HG02938 (cell line): ENCODE measurements around the gene RPS19.

Experiments used
- ATAC-seq: cut with Tn5 transposase; IDR thresholded peaks from one replicate; pipeline ENCODE4 v1.9.1; 2021; ENCODE audit warnings: mild to moderate bottlenecking, moderate library complexity; ENCODE audit not compliant: unreplicated experiment

RPS19 gene

DNA sequence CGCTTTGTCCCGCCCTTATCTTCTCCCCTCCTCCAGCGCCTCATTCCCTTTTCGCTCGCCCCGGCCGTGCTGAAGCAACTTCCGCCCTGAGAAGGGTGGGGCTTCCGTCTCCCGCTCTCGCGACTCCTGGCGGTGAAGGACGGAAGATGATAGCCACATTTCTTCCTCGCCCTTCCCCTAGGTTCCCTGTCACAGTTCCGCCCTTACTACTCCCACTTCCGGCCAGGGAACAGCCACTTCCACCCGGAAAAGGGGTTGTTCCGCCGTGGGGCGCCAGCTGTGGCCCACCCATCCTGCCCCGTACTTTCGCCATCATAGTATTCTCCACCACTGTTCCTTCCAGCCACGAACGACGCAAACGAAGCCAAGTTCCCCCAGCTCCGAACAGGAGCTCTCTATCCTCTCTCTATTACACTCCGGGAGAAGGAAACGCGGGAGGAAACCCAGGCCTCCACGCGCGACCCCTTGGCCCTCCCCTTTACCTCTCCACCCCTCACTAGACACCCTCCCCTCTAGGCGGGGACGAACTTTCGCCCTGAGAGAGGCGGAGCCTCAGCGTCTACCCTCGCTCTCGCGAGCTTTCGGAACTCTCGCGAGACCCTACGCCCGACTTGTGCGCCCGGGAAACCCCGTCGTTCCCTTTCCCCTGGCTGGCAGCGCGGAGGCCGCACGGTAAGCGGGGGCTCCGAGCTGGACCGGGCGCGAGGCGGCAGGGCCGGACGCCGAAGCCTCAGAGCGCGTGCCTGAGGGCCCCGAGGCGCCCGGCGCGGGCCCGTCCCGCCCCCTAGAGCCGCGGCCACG is at the start of gene RPS19:
RPS19 (plus strand) TSS at position 638 of the 801 bp plus-strand sequence. CDS start 520 bp downstream, outside the sequence.
- ATAC-seq, result peak; percentile 79

DNA sequence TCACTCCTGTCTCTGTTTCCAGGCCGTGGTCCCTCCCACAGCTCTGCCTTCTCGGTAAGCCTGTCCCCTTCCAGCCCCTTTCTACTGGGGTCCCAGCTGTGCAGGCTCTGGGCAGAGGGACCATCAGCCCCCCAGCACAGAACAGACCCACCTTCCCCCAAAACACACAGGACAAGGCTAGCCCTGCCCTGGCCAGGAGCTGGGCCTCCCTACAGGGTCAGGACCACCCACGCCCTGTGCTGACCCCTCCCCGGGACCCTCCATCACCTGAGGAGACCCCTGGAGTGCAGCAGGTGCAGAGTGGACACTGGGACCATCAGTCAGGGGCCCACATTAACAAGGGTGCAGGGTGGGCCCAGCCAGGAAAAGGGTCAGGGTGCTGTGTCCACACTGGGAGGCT is 49.8 kb upstream of the RPS19 start:
- no peak for ATAC-seq

DNA sequence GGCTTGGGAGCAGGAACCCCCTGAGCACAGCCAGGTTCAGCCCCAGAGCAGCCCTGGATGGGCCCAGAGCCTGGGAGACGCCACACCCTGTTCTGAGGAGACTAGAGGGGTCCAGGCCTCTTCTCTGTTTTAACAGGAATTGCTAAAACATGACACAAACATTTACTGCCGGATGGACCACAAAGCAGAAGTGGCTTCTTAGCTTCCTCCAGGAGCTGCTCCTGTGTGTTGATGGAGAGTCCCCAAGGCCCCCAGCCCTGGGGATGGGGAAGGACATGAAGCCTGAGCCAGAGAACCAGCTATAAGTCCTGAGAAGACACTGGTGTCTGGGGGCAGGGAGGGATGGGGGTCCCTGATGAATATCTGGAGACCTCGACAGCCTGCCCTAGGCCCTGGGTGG is 49.0 kb upstream of the RPS19 start:
- no peak for ATAC-seq

DNA sequence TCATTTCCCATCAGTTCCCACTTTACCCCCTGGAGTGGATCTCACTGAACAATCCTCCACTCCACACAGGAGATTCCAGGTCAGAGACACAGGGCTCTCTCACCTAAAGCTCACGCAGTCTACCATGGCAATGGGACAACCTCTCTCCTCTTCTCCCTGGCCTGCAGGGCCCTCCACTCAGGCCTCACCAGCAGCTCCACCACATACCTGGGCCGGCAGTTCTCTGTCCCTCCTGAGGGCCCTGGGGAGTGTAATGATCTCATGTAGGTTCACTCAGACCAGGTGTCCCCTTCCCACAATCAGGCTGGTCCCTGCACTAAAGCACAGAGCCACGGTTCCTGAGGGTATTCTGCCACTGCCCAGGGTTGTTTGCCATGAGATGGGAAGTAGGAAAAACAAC is 48.1 kb upstream of the RPS19 start:
- ATAC-seq, result no peak

DNA sequence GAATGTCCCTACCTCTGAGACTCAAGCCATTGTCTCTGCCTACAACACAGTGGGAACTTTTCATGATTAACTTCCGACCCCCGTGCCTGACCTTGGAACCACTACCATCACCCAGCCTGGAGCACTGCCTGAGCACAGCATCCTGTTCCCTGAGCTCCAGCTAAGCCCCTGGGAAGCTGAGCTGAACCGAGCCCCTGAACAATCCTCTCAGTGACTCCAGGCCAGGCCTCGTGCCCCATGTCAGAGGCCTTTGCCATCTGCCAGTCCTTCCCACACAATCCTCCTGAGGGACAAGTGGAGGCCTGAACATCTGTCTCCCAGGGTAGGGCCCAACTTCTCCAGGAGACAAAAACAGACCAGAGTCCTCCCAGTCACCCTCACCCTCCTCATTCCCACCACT is 46.1 kb upstream of the RPS19 start:
- ATAC-seq, result no peak

DNA sequence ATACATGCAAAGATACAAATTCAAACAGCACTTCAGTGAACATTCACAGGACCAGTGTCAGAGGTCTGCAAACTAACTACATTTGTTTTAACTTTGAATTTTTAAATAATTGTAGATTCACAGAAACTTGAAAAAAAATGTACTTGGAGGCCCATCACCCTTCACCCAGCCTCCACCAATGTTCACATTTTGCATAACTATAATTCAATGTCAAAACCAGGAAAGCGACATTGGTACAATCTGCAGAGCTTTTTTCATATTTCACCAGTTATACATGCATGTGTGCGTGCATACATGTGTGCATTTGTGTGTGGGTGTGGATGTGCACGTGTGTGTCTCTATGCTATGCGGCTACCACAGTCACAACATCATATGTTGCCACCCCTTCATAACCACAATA is 44.8 kb upstream of the RPS19 start:
- ATAC-seq, result no peak

DNA sequence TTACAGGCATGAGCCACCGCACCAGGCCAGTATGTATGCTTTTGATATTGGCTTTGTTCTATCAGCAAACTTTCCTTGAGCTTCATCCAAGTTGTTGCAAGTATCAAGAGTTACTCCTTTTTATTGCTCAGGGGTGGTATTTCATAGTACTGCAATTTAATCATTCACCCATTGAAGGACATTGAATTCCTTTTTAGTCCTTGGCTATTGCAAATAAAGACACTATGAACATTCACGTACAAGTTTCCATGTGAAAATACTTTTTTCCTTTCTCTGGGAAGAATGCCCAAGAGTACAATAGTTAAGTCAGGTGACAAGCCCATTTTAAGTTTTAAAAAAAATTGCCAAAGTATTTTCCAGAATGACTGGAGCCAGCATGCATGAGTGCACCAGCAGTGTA is 43.3 kb upstream of the RPS19 start:
- ATAC-seq, result no peak

DNA sequence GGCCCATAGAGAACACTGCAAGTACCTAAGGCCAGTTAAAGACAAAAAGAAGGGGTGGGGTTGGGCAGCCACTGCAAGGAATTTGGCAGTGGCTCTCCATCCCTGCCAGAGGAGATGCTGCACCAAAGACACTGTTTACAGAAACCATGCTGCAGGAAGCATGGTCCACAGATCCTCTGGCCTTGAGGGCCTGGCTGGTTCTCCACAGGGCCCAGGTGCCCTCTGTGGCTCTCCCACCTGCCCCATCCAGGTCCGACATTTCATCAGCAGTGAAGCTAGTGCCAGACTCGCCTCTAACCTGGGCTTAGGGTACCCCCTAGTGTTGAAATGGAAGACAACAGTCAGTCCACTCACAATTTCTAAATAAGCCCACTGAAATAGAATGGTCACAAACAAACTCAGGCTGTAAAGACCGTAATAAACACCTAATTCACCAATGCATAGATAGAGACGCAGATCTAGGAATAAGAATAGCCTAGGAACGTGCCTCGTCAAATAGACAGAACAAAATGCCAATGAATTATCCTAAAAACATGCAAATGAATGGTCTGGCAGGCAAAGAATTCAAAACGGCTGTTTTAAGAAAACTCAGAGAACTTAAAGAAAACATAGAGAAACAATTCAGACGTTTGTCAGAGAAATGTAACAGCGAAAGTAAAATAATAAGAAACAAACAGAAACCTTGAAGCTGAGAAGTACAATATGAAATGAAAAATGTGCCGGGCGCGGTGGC is 38.9 kb upstream of the RPS19 start:
- no peak for ATAC-seq

DNA sequence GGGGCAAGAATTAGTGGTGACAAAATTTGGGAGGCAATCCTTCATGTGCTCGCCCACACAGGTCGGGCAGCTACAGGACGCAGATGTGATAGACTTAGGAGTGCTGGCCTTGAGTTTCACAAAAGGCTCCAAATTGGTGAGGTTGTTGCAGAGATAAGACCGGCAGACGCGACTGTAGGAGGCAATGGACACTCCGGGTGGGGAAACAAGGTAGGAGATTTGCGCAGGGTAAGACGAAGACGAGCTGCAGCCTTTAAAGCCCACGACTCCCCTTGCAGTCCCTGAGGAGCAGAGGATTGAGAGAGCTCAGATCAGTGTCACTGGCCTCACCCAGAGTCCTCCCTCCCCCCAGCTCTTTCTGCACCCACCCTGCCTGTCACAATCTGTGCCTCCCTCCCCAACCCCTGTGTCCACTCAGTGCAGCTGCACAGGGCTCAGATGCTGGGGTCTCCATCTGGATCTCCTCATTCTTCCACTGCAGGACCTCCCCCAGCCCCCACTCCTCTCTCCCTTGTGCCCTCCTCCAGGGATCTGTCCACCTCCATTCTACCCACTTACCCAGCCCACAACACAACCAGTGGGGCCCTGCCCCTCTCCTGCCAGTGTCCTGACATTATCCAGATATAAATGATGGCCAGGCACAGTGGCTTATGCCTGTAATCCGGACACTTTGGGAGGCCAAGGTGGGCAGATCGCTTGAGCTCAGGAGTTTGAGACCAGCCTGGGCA is 21.9 kb upstream of the RPS19 start:
- ATAC-seq, result no peak

DNA sequence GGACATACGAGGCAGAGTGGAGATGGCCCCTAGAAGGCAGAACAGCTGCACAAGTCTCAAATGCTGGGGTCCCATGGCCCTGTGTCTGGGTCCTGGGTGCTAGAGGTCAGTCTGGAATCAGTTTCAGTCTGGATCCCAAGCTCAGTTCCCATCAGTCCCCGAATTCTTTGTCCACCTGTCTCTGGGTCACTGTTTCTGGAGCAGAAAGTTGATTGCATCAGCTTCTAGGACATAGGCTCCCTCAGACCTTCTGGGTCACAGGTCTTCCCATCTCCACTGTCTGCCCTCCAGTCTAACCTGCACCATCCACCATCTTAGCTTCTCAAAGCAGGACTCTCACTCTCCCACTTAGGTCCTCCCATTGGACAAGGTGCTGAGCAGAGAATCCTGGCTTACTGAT is 20.8 kb upstream of the RPS19 start:
- no peak for ATAC-seq

DNA sequence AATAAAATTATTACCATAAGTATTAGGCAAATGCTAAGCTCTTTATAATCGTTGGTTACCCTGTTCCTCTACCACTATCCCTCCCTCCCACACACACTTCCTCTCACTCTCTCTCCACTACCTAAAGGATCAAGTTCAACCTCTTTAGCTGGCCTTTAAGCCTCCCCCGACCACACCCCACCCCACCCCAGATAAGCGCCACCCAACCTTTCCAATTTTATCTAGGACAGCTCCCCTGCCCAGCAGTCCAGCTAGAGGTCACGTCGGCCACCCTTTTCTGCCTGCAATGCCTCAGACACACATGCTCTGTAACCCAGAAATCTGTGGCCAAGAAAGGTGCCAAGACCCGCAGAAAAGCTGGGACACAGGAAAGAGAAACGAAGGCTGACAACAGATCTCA is 16.7 kb upstream of the RPS19 start:
- no peak for ATAC-seq

DNA sequence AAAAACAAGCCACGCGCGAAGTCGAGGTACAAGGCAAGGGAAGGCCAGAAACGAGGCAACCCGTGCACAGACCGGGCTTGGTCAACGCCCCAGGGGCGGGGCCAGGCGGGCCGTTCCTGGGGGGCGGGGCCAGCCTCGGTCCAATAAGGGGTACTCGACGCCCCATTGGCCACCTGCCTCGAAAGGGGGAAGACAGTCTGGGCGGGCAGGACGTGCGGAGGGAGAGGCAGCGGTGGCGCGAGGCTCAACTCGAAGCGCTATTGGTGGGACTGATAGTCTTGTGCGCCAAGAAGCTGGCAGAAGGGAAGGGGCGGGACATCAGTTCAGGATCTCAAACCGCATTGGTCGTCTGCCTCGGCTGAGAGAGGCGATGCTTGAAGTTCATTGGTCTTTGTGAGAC is 15.5 kb upstream of the RPS19 start, which contains the start of gene LYPD4:
LYPD4 (minus strand) TSS at position 83 of the 400 bp plus-strand sequence. CDS start 5,398 bp downstream, outside the sequence.
- no peak for ATAC-seq

DNA sequence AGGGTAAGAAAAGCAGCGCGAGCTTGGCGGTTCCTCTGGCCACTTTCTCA is 15.2 kb upstream of the RPS19 start, which contains the start of gene DMRTC2:
DMRTC2 (plus strand) TSS at position 42 of the 50 bp plus-strand sequence. CDS start 2,387 bp downstream, outside the sequence.
- ATAC-seq, result no peak

DNA sequence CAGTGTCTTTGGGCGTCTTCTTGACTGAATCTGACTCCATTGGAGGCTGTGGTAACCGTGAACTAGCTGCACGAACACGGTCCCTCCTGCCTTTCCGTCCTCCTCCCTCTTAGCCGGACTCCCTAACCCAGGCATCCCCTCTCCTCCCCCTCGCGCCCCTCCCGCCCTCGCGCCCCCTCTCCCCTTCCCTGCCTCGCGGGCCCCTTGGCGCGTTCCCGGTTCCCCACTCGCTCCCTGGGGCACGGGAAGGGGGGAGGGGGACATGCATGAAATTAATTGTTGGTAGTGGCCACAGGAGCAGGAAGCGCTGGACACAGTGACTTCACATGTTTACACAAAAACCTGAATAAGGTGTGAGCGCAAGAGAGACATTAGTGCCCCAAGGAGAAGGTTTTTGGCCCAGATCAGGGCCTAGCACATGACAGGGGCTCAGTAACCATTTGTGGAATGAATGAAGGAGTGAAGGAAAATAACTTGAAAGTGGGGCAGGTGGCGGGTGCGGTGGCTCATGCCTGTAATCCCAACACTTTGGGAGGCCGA is 14.9 kb upstream of the RPS19 start:
- no peak for ATAC-seq

DNA sequence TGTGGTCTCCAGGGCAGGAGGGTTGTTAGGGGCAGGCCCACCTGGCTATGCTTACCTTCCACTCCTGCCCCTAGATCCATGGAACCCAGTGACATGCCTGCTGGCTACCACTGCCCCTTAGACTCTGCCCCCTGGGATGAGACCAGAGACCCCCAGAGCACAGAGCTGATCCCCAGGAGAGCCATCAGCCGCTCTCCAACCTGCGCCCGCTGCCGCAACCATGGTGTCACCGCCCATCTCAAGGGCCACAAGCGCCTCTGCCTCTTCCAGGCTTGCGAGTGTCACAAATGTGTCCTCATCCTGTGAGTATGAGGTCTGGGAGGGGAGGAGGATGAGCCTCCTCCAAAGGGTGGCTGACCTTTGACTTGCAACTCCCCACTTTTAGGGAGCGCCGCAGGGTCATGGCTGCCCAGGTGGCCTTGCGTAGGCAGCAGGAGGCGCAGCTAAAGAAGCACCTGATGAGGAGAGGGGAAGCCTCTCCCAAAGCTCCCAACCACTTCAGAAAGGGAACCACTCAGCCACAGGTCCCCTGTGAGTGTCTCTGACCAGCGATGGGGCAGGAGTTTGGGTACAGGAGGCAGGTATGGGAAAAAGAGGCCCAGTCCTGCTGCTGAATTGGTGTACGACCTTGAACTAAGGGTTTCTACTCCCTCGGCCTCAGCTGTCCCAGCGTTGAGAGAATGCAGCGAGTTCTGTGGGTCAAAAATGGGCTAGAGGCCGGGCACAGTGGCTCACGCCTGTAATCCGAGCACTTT is 12.5 kb upstream of the RPS19 start:
- no peak for ATAC-seq

DNA sequence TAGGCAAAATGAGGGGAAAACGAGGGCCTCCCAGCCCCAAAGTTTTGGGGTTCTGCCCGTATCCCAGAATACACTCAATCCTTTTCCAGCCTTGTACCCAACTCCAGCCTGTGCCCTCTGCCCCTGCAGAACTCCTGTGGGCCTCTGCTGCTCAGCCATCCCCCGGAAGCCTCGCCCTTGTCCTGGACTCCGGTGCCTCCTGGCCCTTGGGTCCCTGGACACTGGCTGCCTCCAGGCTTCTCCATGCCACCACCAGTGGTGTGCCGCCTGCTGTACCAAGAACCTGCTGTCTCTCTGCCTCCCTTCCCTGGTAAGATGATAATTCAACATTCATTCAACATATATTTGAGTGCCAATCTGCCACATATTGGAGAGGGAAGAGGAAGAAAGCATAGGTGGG is 11.4 kb upstream of the RPS19 start:
- ATAC-seq, result no peak

DNA sequence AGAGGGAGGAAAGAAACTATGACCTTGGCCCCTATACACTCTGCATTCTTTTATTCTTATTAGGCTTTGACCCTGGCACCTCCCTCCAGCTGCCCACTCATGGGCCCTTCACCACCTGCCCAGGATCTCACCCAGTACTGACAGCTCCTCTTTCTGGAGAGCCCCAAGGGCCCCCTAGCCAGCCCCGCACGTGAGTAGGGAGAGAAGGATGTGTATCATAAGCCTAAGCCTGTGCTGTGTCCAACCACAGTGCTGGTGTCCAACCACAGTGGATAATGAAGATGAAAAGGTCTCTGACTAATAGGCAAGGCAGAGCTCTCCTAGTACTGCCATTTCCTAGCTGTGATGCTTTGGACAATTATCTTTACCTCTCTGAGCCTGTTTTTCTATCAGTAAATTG is 11.0 kb upstream of the RPS19 start:
- no peak for ATAC-seq

DNA sequence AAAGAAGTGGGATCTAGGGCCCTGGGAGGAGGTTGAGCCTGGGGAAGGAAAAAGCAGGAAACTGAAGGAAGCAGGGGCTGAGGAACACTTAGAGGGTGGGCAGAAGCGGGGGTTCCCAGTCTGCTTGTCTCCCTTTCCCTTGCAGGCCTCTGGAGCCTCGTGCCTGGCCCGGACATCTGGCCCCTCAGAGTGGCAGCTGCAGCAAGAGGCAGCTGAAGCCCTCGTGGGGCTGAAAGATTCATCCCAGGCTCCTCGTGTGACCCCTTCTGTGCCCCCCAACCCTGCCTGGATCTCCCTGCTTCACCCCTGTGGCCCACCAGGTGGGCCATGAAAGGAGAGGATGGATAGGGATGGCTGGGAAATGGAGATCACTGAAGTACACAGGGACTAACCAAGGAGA is 9.7 kb upstream of the RPS19 start:
- no peak for ATAC-seq

DNA sequence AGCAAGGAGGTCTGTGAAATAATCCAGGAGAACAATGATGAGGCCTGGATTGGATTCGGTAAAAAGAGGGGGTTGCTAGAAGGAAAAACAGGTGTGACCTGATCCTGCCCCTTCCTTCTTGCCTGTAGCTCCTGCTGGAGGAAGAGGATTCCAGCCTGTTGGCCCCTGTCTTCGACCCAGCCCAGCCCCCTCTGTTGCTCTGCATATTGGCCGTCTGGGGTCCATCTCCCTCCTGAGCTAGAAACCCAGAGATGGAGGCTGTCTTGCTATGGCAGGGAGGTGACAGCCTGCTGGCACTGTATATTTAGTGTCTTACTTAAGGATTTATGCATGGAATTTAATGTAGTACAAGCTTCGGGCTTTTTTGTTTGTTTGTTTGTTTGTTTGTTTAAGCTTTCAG is 8.6 kb upstream of the RPS19 start:
- no peak for ATAC-seq

DNA sequence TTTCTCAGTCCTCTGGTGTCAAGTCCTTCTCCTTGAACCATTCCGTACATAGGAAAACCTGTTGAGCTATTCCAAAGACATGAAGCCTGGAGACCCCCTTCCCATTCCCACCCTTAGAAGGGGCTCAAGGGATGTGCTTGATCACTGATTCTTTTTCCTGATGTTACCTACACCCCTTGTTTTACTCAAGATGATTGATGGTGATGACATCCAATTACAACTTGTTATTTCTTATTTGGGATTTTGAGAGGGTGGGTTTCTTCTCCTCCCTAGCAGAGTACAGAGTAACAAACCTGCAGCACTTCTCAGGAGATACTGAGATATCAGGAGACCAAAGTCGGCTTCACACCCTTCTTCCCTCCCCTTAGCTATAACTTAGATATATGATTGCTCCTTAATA is 6.7 kb upstream of the RPS19 start:
- ATAC-seq, result no peak

DNA sequence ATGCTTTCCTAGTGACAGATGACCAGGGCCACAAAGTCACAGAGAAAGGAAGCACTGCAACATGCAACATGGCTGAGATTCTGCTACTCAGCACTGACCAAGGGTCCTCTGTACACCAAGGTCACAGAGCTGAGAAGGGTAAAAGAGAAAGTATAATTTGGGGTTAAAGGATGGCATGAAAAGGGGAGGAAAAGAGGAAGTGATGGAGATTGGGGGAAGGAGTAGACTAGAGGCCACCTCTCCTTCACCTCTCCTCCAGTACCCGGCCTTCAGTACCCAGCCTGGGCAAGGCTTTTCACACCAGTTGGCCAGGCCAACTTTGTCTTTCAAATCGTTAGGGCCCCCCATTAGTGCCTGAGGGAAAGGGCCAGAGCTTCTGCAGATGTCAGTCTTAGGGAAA is 6.3 kb upstream of the RPS19 start:
- no peak for ATAC-seq
